ENCODE data around the gene RAC2.

GRCh38 chr22:37273126-37273845 is 29.2 kb upstream of the RAC2 start:
- TF ChIP-seq EP300 (IDR thresholded peaks at IDR 0.05) (no peak), CTCF (IDR thresholded peaks at IDR 0.05) (no peak)
